Measurements from ENCODE around the gene RNF208. TPM values are rescaled to one million over a fixed set of nuclear protein-coding genes. Genes with fewer than 3 reads are reported as not detected.

Gene RNF208
- total RNA-seq, 1 experiment from 2014 or later = 38.0 TPM

DNA sequence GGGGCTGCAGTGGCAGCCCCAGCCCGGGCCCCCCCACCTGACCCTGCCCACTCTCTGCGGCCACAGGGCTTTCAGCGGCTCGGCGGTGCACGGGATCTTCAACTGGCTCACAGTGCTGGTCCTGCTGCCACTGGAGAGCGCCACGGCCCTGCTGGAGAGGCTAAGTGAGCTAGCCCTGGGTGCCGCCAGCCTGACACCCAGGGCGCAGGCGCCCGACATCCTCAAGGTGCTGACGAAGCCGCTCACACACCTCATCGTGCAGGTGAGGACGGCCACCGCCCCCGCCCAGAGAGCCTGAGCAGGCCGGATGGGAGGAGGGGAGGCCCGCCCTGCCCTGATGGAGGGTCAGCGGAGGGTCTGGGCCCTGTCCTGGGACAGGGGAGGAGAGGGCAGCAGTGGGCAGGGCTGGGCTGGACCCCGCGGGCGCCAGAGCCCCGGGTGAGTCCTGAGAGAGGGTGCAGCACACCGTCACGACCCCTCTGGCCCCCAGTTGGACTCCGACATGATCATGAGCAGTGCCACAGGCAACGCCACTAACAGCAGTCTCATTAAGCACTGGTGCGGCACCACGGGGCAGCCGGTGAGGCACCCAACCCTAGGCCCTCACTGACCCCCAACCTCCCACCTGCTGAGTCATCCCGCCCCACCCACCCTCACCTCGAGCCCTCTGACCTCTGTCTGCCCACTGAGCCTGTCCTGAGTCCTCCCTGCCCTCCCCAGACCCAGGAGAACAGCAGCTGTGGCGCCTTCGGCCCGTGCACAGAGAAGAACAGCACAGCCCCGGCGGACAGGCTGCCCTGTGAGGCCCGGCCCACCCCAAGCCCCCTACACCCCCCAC lies 11.3 kb upstream of the RNF208 start:
- Histone ChIP-seq H3K9me2 (ENCODE audit: insufficient read depth) (no peaks in the 10 kb centered on the region), H3K4me1 (replicated peaks; ENCODE audit: insufficient read depth) (peaks cover 19% of the 10 kb centered on the region), H3K27ac (no peak overlapping the region), H3K36me3 (ENCODE audit: low read depth) (no peaks in the 10 kb centered on the region), H2AFZ (no peak overlapping the region), H3K9me3 (ENCODE audit: insufficient read depth, low read depth) (no peaks in the 10 kb centered on the region), H3F3A (ENCODE audit: insufficient read depth, low read depth) (no peaks in the 10 kb centered on the region), H3K4me3 (no peak overlapping the region), H4K20me1 (ENCODE audit: insufficient read depth) (no peaks in the 10 kb centered on the region; the same call in 1 of the 2 replicates), H3K27me3 (ENCODE audit: insufficient read depth, low read depth) (no peaks in the 10 kb centered on the region), H3K79me2 (ENCODE audit: low read depth) (peaks cover 13% of the 10 kb centered on the region), H3K4me2 (no peak overlapping the region)
- CTCF ChIA-PET = no interaction called here
- no peak for TF ChIP-seq EZH2 (IDR thresholded peaks at IDR 0.05; ENCODE audit: low read depth)
- TF ChIP-seq, protein P1, sequence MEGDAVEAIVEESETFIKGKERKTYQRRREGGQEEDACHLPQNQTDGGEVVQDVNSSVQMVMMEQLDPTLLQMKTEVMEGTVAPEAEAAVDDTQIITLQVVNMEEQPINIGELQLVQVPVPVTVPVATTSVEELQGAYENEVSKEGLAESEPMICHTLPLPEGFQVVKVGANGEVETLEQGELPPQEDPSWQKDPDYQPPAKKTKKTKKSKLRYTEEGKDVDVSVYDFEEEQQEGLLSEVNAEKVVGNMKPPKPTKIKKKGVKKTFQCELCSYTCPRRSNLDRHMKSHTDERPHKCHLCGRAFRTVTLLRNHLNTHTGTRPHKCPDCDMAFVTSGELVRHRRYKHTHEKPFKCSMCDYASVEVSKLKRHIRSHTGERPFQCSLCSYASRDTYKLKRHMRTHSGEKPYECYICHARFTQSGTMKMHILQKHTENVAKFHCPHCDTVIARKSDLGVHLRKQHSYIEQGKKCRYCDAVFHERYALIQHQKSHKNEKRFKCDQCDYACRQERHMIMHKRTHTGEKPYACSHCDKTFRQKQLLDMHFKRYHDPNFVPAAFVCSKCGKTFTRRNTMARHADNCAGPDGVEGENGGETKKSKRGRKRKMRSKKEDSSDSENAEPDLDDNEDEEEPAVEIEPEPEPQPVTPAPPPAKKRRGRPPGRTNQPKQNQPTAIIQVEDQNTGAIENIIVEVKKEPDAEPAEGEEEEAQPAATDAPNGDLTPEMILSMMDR (conservative IDR thresholded peaks at IDR 0.05) = no peak
- no TSS peak for BruUV-seq (replicated peaks)
- DNase-seq = no peak
- intact Hi-C loops (cut with micrococcal nuclease; ENCODE audit: unreplicated experiment) = no loop called here
- POLR2A ChIA-PET (ENCODE audit: unreplicated experiment) = interaction anchor here (0.7 kb wide), 1 partner anchor 31 kb away, joined by 3 read pairs; no protein-coding TSS in a partner anchor

DNA sequence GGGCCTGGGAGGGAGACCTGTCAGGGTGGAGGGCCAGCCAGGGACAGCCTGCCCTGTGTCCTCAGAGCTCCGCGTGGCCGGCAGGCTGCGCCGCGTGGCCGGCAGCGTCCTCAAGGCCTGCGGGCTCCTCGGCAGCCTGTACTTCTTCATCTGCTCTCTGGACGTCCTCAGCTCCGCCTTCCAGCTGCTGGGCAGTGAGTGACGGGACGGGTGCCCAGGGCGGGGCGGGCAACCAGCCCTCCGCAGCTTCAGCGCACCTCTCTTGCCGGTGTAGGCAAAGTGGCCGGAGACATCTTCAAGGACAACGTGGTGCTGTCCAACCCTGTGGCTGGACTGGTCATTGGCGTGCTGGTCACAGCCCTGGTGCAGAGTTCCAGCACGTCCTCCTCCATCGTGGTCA lies 10.5 kb upstream of the RNF208 start:
- intact Hi-C loops (cut with micrococcal nuclease; ENCODE audit: unreplicated experiment) = no loop called here
- H2AFZ ChIP-seq = no peak overlapping the region
- no peaks in the 10 kb centered on the region for H3K27me3 ChIP-seq (ENCODE audit: insufficient read depth, low read depth)
- no peaks in the 10 kb centered on the region for H3K36me3 ChIP-seq (ENCODE audit: low read depth)
- DNase-seq = no peak
- no peaks in the 10 kb centered on the region for H3K9me3 ChIP-seq (ENCODE audit: insufficient read depth, low read depth)
- peaks cover 1% of the 10 kb centered on the region; the same call in 1 of the 2 replicates for H3F3A ChIP-seq (ENCODE audit: insufficient read depth, low read depth)
- H3K4me1 ChIP-seq (replicated peaks; ENCODE audit: insufficient read depth) = peaks cover 24% of the 10 kb centered on the region
- BruUV-seq (replicated peaks) = no TSS peak
- peaks cover 8% of the 10 kb centered on the region for H3K79me2 ChIP-seq (ENCODE audit: low read depth)
- TF ChIP-seq, protein P1 (conservative IDR thresholded peaks at IDR 0.05) = no peak
- no peak for TF ChIP-seq EZH2 (IDR thresholded peaks at IDR 0.05; ENCODE audit: low read depth)
- H3K27ac ChIP-seq = no peak overlapping the region
- H3K4me3 ChIP-seq = no peak overlapping the region
- ChIA-PET POLR2A (ENCODE audit: unreplicated experiment) (no interaction called here), CTCF (no interaction called here)
- no peak overlapping the region for H3K4me2 ChIP-seq
- H3K9me2 ChIP-seq (ENCODE audit: insufficient read depth) = no peaks in the 10 kb centered on the region
- H4K20me1 ChIP-seq (ENCODE audit: insufficient read depth) = no peaks in the 10 kb centered on the region; the same call in 1 of the 2 replicates

- TF ChIP-seq EZH2 (IDR thresholded peaks at IDR 0.05; ENCODE audit: low read depth) = no peak
- TF ChIP-seq, protein P1 (conservative IDR thresholded peaks at IDR 0.05) = no peak
- Histone ChIP-seq H4K20me1 (ENCODE audit: insufficient read depth) (no peaks in the 10 kb centered on the region; the same call in 1 of the 2 replicates), H3K9me3 (ENCODE audit: insufficient read depth, low read depth) (no peaks in the 10 kb centered on the region), H3K27me3 (ENCODE audit: insufficient read depth, low read depth) (no peaks in the 10 kb centered on the region), H3F3A (ENCODE audit: insufficient read depth, low read depth) (peaks cover 6% of the 10 kb centered on the region; the same call in 1 of the 2 replicates), H3K4me3 (no peak overlapping the region), H3K79me2 (ENCODE audit: low read depth) (peaks cover 4% of the 10 kb centered on the region; the same call in 1 of the 2 replicates), H3K9me2 (ENCODE audit: insufficient read depth) (no peaks in the 10 kb centered on the region), H3K36me3 (ENCODE audit: low read depth) (no peaks in the 10 kb centered on the region), H3K4me2 (no peak overlapping the region), H3K4me1 (replicated peaks; ENCODE audit: insufficient read depth) (peaks cover 28% of the 10 kb centered on the region), H2AFZ (no peak overlapping the region), H3K27ac (no peak overlapping the region)
- CTCF ChIA-PET = no interaction called here
- BruUV-seq (replicated peaks) = no TSS peak
- intact Hi-C loops (cut with micrococcal nuclease; ENCODE audit: unreplicated experiment) = no loop called here
- POLR2A ChIA-PET (ENCODE audit: unreplicated experiment) = no interaction called here
- no peak for DNase-seq
These were observed 10.1 kb upstream of the RNF208 start for GRCh38 chr9:137232101-137232500.
